IMR-90 (cell line): ENCODE data around the gene OPRL1. TPM values are rescaled to one million over a fixed set of nuclear protein-coding genes. Genes with fewer than 3 reads are reported as not detected.

Source experiments
- ATAC-seq: fragments of 200-7000 bp; cut with Tn5 transposase; 2 replicates; pipeline ENCODE4 v1.9.1; 2020; ENCODE audit warnings: low read depth, mild to moderate bottlenecking, moderate library complexity
- BruUV-seq: library from RNA; stranded (reverse); fragments of 400-500 nt; replicated peaks from 2 replicates; lab custom pipeline; 2021; lab: Mats Ljungman, UMichigan
- CTCF ChIA-PET: fragments of 300-600 bp; formaldehyde crosslinking; extraction: SDS; loops from one replicate; lab custom pipeline; 2021; ENCODE audit warnings: antibody characterized with exemption; lab: Yijun Ruan, JAX
- POLR2A ChIA-PET: fragments of 300-600 bp; sonication (Branson Sonifier 250); formaldehyde crosslinking; loops from one replicate; lab custom pipeline; 2022; ENCODE audit warnings: antibody characterized with exemption; ENCODE audit not compliant: unreplicated experiment; lab: Charles Lee
- DNase-seq: peaks from one replicate; pipeline ENCODE4 v3.0.0; 2013
- H2AFZ ChIP-seq: replicated peaks from 2 replicates; pipeline ENCODE3; 2013; ENCODE audit warnings: low read length, mild to moderate bottlenecking; ENCODE audit not compliant: poor library complexity
- H2AK5ac ChIP-seq: 2 replicates; pipeline ENCODE4 v1.6.1; 2013; ENCODE audit warnings: low read depth, low read length, inconsistent platforms
- H2AK9ac ChIP-seq: replicated peaks from 2 replicates; pipeline ENCODE3; 2013; ENCODE audit warnings: mild to moderate bottlenecking, low read depth, low read length, moderate library complexity; ENCODE audit not compliant: poor library complexity
- H2BK120ac ChIP-seq: 2 replicates; pipeline ENCODE4 v1.6.1; 2013; ENCODE audit warnings: low read depth, low read length, inconsistent platforms
- H2BK15ac ChIP-seq: 3 replicates; pipeline ENCODE4 v1.6.1; 2013; ENCODE audit warnings: low read depth, low read length, inconsistent platforms
- H2BK20ac ChIP-seq: 2 replicates; pipeline ENCODE4 v1.6.1; 2013; ENCODE audit warnings: low read depth, mild to moderate bottlenecking, inconsistent platforms, low read length, moderate library complexity
- H2BK5ac ChIP-seq: 2 replicates; pipeline ENCODE4 v1.6.1; 2013; ENCODE audit warnings: mild to moderate bottlenecking, low read depth, low read length, inconsistent platforms; ENCODE audit not compliant: poor library complexity, severe bottlenecking
- H3K14ac ChIP-seq: replicated peaks from 2 replicates; pipeline ENCODE4 v1.6.1; 2013; ENCODE audit warnings: low read depth, low read length, inconsistent platforms
- H3K18ac ChIP-seq: 2 replicates; pipeline ENCODE4 v1.6.1; 2013; ENCODE audit warnings: low read depth, low read length, control low read depth
- H3K23ac ChIP-seq: 2 replicates; pipeline ENCODE4 v1.6.1; 2013; ENCODE audit warnings: low read depth, low read length, inconsistent platforms
- H3K27ac ChIP-seq: 2 replicates; pipeline ENCODE4 v1.5.1; 2013; ENCODE audit warnings: mild to moderate bottlenecking, control low read depth, low read length; ENCODE audit not compliant: insufficient read depth
- H3K27me3 ChIP-seq: 2 replicates; pipeline ENCODE4 v1.6.1; 2013; ENCODE audit warnings: low read length; ENCODE audit not compliant: control insufficient read depth, insufficient read depth
- H3K36me3 ChIP-seq: 2 replicates; pipeline ENCODE4 v1.6.1; 2013; ENCODE audit warnings: low read length, mixed read lengths; ENCODE audit not compliant: control insufficient read depth, insufficient read depth
- H3K4ac ChIP-seq: 2 replicates; pipeline ENCODE4 v1.6.1; 2013; ENCODE audit warnings: low read depth, low read length, inconsistent platforms
- H3K4me1 ChIP-seq: 2 replicates; pipeline ENCODE4 v1.6.1; 2013; ENCODE audit warnings: low read length, mixed read lengths; ENCODE audit not compliant: control insufficient read depth, insufficient read depth
- H3K4me2 ChIP-seq: 2 replicates; pipeline ENCODE4 v1.6.1; 2013; ENCODE audit warnings: low read depth, mild to moderate bottlenecking, control low read depth, low read length, moderate library complexity
- H3K4me3 ChIP-seq: 2 replicates; pipeline ENCODE4 v1.5.1; 2013; ENCODE audit warnings: low read depth, mild to moderate bottlenecking, control low read depth, low read length, moderate library complexity; ENCODE audit not compliant: insufficient read depth
- H3K56ac ChIP-seq: 2 replicates; pipeline ENCODE4 v1.6.1; 2013; ENCODE audit warnings: low read length, inconsistent platforms; ENCODE audit not compliant: insufficient read depth; ENCODE audit errors: extremely low read depth
- H3K79me1 ChIP-seq, 2 experiments: 2 replicates each; pipeline ENCODE4 v1.6.1; 2013; ENCODE audit warnings: low read length in 2 of 2, inconsistent platforms in 1 of 2, low read depth in 1 of 2
- H3K9ac ChIP-seq: 2 replicates; pipeline ENCODE4 v1.6.1; 2013; ENCODE audit warnings: low read depth, low read length, control low read depth
- H3K9me1 ChIP-seq: 2 replicates; pipeline ENCODE4 v1.6.1; 2013; ENCODE audit warnings: low read length, inconsistent platforms; ENCODE audit not compliant: insufficient read depth
- H3K9me3 ChIP-seq: 2 replicates; pipeline ENCODE4 v1.6.1; 2013; ENCODE audit warnings: low read length; ENCODE audit not compliant: control insufficient read depth, insufficient read depth
- H4K20me1 ChIP-seq: 2 replicates; pipeline ENCODE4 v1.6.1; 2013; ENCODE audit warnings: low read length, inconsistent platforms; ENCODE audit not compliant: insufficient read depth
- H4K5ac ChIP-seq: 2 replicates; pipeline ENCODE4 v1.6.1; 2013; ENCODE audit warnings: mild to moderate bottlenecking, low read depth, low read length, control low read depth
- H4K8ac ChIP-seq, 2 experiments: 2 replicates each; pipeline ENCODE4 v1.6.1; 2013; ENCODE audit warnings: low read depth in 2 of 2, low read length in 2 of 2, control low read depth in 1 of 2, inconsistent platforms in 1 of 2
- H4K91ac ChIP-seq: 2 replicates; pipeline ENCODE4 v1.6.1; 2013; ENCODE audit warnings: low read depth, low read length, inconsistent platforms; ENCODE audit not compliant: insufficient read depth
- CEBPB ChIP-seq: IDR thresholded peaks from 2 replicates; pipeline ENCODE4 v1.6.1; 2012; ENCODE audit warnings: low read depth, low read length, improper control_type of control experiment
- MAFK ChIP-seq: IDR thresholded peaks from 2 replicates; pipeline ENCODE4 v1.6.1; 2012; ENCODE audit warnings: low read depth, low read length, improper control_type of control experiment
- MAZ ChIP-seq: IDR thresholded peaks from 2 replicates; pipeline ENCODE4 v1.6.1; 2012; ENCODE audit warnings: low read depth, mild to moderate bottlenecking, low read length, improper control_type of control experiment, moderate library complexity, borderline replicate concordance
- POLR2A ChIP-seq: IDR thresholded peaks from 2 replicates; pipeline ENCODE4 v1.6.1; 2012; ENCODE audit warnings: mild to moderate bottlenecking, low read depth, low read length
- SMC3 ChIP-seq: fragments of 150-350 bp; IDR thresholded peaks from 2 replicates; pipeline ENCODE4 v1.6.1; 2016; ENCODE audit warnings: low read depth, mild to moderate bottlenecking, antibody characterized with exemption, low read length, moderate library complexity
- WGBS, 2 experiments: methylation state at CpG; one replicate each; pipeline versions ENCODE4 v1.1.5 to v1.1.7; 2013; ENCODE audit warnings: missing lambda C conversion rate in 2 of 2; ENCODE audit not compliant: insufficient read length in 1 of 2; ENCODE audit errors: extremely low coverage in 2 of 2; 5-methylcytosine and 5-hydroxymethylcytosine counted together
- dilution Hi-C: fragments of 300-500 bp; cut with HindIII; formaldehyde crosslinking; loops from one replicate; pipeline ENCODE4 v1.14.3; 2018; ENCODE audit warnings: low sequenced_read_pairs; ENCODE audit not compliant: unreplicated experiment
- in situ Hi-C: fragments of 300-500 bp; cut with MboI; formaldehyde crosslinking; loops from 3 replicates; pipeline ENCODE4 v1.14.3; 2019; ENCODE audit warnings: low sequenced_read_pairs, inconsistent platforms, mixed read lengths
- intact Hi-C: fragments of 100-400 bp; cut with micrococcal nuclease; formaldehyde crosslinking; loops from 2 replicates; pipeline ENCODE4 v1.10.0; 2022
- polyA plus RNA-seq, 3 experiments: library from polyadenylated mRNA; depleted of rRNA; stranded (reverse); fragments of >200 nt; gene quantifications; 2 replicates each; pipeline ENCODE4 v1.2.3, GENCODE V29; 2012; ENCODE audit warnings: low replicate concordance in 1 of 3
- total RNA-seq: library from RNA; depleted of rRNA; stranded (reverse); fragments of >200 nt; gene quantifications from 2 replicates; pipeline ENCODE4 v1.2.3, GENCODE V29; 2012

Gene OPRL1
- total and polyA plus RNA-seq, 2 of the 4 experiments (the other 2 are of a cell fraction): 0.36 to 1.2 TPM

- Histone ChIP-seq H4K5ac (no peak overlapping the region), H3K9ac (no peak overlapping the region), H3K27me3 (peaks cover 41% of the 10 kb centered on the region), H2AFZ (no peak overlapping the region), H2BK20ac (no peak overlapping the region), H4K20me1 (no peaks in the 10 kb centered on the region), H2AK5ac (no peak overlapping the region), H4K8ac (no peak overlapping the region), H3K27ac (no peak overlapping the region), H3K79me1 (no peaks in the 10 kb centered on the region), H2BK120ac (no peak overlapping the region), H3K23ac (no peak overlapping the region), H3K56ac (no peak overlapping the region), H3K4me1 (no peaks in the 10 kb centered on the region), H2BK5ac (no peak overlapping the region), H3K4me3 (no peak overlapping the region), H3K18ac (no peak overlapping the region), H3K14ac (no peak overlapping the region), H3K4ac (no peak overlapping the region), H3K9me3 (no peaks in the 10 kb centered on the region), H3K9me1 (no peaks in the 10 kb centered on the region), H4K91ac (no peak overlapping the region), H3K36me3 (no peaks in the 10 kb centered on the region), H2BK15ac (no peak overlapping the region), H2AK9ac (no peak overlapping the region), H3K4me2 (no peak overlapping the region)
- no CpG with 5 or more reads among the region's 9 CpGs for WGBS, 2 experiments
- TF ChIP-seq CEBPB (no peak), SMC3 (no peak), MAZ (no peak), MAFK (no peak), POLR2A (no peak)
- ChIA-PET POLR2A (no interaction called here), CTCF (no interaction called here)
- ATAC-seq (no peak), DNase-seq (no peak)
- intact Hi-C loops: no loop called here
- in situ Hi-C loops: no loop called here
- dilution Hi-C loops: no loop called here
- no TSS peak for BruUV-seq
Measured at GRCh38 chr20:64100946-64101688, 21.2 kb downstream of the OPRL1 start.
